CD1c-positive myeloid dendritic cell (primary cell): ENCODE data around the gene TNIK.
"Not testable (repeated sequence)": the region's sequence is repeated elsewhere in the genome, so short reads cannot be mapped to it uniquely, and the experiment has no call there.

Experiments
- DNase-seq: peaks from one replicate; pipeline ENCODE4 v3.0.0-alpha.2; 2016; ENCODE audit errors: extremely low spot score

Gene TNIK

DNA sequence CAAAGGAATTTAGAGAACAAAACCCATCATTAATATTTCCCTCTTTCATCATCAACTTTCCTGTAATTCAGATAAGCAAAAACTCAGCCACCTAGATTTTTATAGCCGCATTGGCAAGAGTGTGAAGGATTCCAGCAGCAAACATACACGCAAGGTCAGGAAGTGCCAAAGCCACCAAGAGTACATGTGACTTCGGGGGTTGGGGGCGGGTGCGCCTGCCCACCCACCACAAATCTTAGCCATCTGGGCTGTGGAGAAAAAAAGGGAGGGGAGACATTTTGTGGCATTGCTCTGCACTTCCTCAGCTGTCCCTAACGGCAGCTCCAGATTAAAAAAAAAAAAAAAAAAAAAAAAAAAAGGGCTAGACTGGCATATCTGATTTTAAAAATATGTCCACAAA is 148.4 kb downstream of the TNIK start:
- DNase-seq: no peak

DNA sequence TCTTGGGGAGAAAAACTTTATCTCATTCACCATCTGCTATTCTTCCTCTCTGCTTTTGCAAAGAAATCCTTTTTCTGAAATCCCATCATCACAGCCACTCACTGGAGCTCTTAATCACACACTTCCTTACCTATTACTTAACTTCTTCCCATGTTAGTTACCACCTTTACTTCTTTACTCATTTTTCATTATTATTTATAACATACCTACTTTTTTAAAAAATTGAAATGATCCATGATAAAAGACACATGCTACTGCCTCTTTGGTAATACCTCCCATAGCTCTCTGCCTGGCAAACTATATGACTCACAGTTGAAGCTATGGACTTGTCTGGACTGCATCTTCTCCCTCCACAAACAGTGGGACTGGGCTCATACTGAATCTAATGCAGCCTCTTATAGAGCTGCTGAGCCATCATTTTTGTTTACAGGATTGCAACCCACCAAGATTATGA is 150.3 kb downstream of the TNIK start:
- no peak for DNase-seq

DNA sequence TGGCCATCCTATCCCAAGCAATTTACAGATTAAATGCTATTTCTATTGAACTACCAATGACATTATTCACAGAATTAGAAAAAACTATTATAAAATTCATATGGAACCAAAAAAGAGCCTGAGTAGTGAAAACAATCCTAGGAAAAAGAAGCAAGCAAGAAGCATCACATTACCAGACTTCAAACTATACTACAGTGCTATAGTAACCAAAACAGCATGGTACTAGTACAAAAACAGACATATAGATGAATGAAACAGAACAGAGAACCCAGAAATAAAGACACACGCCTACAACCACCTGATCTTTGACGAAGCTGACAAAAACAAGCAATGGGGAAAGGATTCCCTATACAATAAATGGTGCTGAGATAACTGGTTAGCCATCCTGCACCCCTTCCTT is 152.2 kb downstream of the TNIK start:
- no peak for DNase-seq

DNA sequence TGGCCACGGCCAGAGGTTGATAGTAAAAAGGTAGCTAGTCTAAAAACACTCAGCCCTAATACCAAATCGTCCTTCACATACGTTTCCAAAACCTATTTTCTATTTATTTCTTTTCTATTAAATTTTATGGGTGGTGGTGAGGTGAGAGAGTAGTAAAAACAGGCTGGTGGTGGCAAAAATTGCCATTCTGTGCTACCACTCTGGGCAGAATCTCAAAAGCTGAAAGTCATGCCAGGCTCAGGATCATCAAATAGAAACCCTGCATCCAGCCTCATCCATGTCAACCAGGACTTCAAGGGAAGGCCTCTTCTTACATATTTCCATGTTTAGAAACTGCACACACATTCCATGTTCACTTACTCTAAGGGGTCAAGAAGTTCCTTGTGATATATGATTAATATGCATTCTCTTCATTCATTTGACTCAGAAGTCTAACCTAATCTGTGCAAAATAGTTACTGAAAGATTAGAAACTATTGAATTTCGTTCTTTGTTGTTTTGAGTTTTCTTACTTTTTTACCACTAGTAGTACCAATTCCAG is 153.1 kb downstream of the TNIK start:
- no peak for DNase-seq

DNA sequence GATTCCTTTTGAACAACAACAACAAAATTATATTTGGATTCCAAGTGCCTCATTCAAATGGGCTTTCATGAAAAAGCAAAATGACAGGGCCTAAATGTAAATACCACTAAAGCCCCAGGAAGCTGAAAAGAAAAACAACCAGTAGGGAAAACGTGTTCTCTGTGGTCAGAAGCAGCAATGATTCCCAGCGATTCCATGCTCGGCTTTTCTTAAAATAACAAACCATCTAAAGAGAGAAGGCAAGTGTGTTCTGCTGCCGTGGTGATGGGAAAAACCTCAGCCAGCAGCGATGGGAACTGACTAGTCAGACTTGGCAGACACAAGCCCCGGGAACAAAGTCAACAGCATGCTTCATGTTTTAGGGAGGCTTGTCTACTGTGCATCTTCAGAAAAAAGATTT is 153.6 kb downstream of the TNIK start:
- DNase-seq: no peak

DNA sequence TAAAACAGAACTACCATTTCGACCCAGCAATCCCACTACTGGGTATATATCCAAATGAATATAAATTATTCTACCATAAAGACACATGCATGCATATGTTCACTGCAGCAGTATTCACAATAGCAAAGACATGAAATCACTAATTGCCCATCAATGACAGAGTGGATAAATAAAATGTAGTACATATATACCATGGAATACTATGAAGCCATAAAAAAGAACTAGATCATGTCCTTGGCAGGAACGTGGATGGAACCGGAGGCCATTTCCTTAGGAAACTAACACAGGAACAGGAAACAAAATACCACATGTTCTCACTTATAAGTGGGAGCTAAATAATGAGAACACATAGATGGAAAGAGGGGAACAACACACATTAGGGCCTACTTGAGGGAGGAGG is 154.4 kb downstream of the TNIK start:
- not testable (repeated sequence) for DNase-seq

DNA sequence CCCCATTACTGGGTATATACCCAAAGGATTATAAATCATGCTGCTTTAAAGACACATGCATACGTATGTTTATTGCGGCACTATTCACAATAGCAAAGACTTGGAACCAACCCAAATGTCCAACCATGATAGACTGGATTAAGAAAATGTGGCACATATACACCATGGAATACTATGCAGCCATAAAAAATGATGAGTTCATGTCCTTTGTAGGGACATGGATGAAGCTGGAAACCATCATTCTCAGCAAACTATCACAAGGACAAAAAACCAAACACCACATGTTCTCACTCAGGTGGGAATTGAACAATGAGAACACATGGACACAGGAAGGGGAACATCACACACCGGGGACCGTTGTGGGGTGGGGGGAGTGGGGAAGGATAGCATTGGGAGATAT is 155.7 kb downstream of the TNIK start:
- DNase-seq: not testable (repeated sequence)

DNA sequence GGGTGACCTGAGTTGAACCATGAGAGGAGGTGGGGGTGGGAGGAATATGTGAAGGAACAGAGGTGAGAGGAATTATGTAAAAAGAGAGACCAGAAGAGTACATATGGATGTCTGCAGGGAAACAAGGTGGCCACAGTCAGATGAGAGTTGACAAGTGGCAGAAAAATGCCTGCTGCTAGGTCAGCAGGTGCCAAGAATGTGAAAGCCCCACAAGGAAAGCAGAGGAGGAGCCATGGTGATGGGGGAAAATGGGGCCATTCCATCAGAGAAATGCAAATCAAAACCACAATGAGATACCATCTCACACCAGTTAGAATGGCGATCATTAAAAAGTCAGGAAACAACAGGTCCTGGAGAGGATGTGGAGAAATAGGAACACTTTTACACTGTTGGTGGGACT is 156.2 kb downstream of the TNIK start:
- DNase-seq: not testable (repeated sequence)

DNA sequence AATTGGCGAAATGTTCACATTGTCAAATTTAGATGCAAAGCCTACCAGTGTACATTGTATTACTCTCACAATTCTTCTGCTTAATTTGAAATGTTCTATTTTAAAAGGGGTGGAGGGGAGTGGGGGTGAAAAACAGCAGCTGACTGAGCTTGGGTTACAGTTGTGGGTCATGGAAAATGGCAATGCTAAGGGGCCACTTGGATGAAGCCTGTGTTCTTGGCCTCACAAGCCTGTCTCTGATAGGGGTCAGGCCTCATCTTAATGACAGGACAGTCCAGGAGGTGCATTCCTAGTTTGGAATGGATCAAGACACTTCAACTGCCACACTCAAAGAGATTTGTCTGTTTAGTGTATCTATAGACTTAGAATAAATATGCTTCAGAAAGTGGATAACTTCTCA is 158.2 kb downstream of the TNIK start:
- DNase-seq: no peak

DNA sequence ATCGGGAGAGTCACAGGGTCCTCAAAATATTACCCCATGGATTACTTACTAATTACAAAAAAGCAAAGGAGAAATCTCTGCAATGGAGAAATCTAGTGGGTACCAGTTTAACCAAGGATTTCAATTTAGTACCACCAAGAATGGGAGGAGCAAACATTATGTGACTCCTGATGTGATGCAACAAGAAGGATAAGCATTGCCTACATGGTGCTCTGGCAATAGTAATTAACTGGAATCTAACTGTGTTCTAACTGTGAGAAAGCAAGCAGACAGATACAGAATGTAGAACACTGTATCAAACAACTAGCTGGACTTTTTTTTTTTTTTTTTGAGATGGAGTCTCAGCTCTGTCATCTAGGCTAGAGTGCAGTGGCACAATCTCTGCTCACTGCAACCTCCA is 159.2 kb downstream of the TNIK start:
- DNase-seq: no peak

DNA sequence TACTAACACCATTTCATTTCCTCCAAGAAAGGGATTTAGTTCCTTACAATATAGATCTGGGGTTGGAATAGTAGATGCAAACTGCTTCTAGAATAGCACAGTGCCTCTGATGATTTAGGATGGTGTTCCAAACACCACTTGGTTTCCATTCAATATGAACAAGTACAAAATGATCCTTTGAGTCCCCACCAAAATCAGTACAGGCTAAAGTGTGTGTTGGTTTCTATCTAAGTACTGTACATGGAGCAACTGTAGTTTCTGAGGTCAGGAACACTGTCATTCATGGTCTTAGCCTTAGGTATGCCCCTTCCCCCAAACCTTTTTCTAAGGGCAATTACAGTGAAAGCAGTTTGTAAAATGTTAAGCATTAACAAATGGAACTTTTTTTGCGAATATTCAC is 162.3 kb downstream of the TNIK start:
- DNase-seq: no peak

DNA sequence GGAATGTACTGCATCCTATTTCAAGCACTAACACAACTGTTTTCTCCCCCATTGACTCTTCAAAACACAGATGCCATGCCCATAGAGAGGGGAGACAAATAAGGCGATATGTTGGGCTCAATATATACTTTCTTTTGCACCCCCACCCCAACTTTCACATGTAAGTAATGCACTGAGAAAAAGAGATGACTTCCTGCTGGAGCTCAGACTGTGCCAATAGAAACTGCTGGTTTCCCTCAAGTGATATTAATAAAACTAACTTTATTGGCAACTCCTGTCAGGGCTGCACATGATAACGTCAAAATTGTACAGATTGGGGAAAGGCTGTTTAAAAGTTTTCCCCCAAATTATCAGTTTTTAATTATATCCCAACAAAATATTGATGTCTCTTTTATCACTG is 163.0 kb downstream of the TNIK start:
- DNase-seq: no peak

DNA sequence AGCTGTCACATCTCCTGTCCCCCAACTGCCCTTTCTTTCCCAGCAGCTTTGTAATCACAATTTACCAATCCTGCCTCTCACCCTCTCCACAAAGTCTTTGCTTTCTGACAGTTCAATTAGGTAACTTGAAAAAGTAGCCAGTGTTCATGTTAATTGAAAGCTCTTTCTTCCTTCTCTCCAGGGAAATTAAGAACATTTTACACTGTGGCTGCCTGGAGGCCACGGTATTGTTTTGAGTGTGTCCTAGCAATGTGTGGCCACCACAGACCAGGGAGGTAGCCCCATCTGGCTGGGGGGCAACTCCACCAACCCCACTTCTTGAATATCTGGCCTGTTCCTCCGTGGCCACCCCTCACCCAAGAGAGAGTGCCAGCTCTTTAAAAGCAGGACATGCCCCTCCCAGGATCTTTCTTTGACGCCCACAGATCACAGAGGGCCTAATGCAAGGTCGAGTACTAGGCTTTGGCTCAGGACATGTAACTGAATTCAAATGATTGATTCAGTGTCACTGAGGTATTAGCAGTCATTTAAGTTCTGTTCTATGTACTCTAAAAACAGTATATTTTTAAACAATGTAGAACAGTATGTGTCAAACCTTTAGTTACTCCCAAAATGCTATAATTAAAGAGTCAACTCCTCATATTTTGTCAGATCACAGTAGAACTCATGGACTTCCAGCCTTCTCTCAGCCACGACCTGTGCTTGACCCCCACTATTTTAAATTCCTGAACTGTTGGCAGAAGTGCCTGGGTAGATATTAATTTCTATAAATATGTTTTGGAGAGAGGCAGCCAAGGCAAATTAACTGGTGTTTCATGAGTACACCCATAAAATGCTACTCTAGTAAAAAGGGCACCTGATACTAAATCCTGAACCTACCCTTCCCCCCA is 164.5 kb downstream of the TNIK start:
- DNase-seq: no peak

DNA sequence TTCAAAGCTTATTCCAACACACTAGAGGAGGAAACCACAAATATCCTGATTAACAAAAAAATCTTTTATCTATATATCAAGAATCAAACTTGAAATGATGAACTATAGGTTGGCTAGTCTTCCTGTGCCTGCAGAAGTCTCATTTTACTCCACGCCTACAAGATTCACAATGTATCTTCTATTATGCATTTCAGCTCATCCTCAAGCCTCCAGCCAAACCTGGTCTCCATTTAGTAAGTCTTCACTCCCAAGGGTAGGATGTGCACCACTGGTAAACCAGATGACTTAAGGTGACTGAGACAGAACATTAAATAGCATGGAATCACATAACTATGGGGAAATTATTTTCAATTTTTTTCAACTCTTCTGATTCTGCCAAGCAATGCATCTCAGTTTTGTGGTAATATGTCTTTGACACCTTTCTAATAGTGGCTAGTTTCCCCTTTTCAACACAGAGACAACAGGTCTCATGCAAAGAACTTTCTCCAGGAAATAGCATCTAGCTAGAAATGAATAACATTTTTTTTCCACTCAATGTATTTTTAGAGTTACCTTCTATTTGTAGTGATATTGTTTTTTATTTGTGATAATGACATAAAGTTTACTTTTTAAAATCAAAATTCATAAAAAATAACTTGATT is 166.9 kb downstream of the TNIK start:
- DNase-seq: no peak

DNA sequence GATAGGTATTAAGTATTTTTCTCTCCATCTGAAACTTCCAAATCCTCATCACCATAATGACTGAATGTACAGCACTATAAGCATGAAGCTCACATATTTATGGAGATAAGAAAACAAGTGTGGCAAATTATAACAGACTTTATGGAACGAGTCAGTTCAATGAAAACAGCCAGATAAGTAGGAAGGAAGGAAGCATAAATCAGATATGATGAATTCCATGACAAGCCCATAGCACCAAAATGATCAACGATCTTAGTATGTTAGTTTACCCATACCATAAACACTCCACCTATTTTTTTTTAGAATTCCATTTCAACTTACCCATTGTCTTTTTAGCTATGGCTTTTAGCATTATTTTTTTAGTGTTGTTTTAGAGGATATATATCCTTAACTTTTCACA is 169.5 kb downstream of the TNIK start:
- DNase-seq: no peak

DNA sequence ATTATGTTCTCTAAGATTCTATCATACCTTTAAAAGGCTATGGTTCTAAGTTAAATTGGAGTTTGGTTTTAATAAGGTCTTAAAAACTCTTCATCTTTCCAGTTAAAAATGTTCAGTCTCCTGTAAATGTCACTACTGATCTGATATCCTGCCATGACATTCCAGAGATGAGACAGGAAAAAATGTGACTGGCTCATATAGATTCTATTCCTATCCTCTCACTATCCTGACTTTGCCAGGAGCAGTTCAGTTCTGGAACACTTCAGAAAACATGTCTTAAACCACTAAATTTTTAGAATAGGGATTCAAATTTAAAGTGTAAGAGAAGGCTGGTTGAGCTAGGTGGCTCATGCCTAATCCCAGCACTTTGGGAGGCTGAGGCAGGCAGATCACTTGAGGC is 170.9 kb downstream of the TNIK start:
- no peak for DNase-seq

DNA sequence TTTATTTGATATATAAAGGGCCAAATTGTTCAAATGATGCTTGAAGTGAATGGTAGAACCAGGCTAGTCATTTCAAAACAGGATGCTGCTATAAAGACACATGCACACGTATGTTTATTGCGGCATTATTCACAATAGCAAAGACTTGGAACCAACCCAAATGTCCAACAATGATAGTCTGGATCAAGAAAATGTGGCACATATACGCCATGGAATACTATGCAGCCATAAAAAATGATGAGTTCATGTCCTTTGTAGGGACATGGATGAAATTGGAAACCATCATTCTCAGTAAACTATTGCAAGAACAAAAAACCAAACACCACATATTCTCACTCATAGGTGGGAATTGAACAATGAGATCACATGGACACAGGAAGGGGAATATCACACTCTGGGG is 172.4 kb downstream of the TNIK start:
- not testable (repeated sequence) for DNase-seq

DNA sequence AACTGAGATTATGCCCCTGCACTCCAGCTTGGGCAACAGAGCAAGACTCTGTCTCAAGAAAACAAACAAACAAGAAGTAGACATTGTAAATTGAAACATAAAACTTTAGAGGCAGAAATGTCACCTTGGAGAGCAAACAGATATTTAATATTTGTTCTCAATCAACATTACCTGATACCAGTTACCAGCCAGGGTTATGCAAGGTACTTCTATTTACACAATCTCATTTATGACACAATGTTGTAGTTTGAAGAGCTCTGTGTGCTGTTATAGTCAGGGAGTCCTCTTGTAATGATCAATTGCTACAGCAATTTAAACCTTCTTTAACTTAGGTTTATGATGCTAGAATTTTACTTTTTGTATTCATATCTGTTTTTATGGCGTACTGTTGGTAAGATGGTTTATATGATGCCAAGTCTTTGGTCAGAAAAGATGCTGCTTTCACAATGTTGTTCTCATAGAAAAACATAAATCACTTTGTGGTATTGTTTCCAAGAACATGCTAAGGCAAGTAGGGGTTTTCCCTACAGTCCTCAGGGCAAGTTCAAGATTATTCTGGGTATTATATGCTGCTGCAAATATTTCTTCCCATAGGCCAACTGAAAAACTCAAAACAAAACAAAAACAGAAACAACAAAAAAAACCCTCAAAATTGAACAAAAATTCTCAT is 173.5 kb downstream of the TNIK start:
- DNase-seq: no peak

DNA sequence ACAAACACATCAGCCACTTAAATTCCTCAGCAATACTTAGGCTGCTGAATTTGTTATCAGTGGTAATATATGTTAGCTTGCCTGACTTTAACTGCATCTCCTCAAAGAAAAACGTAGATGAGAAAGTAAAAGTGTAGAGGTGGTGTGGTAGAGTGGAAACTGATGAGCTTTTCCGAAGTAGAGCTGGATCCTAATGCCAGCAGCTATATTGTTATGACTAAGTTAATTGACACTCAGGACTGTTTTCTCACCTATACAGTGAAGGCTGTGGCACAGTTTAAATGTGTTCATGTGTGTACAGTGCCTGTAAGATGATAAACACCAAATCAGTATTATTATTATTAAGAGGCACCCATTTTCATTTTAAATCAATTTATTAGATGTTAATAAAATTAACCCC is 174.9 kb downstream of the TNIK start:
- no peak for DNase-seq

DNA sequence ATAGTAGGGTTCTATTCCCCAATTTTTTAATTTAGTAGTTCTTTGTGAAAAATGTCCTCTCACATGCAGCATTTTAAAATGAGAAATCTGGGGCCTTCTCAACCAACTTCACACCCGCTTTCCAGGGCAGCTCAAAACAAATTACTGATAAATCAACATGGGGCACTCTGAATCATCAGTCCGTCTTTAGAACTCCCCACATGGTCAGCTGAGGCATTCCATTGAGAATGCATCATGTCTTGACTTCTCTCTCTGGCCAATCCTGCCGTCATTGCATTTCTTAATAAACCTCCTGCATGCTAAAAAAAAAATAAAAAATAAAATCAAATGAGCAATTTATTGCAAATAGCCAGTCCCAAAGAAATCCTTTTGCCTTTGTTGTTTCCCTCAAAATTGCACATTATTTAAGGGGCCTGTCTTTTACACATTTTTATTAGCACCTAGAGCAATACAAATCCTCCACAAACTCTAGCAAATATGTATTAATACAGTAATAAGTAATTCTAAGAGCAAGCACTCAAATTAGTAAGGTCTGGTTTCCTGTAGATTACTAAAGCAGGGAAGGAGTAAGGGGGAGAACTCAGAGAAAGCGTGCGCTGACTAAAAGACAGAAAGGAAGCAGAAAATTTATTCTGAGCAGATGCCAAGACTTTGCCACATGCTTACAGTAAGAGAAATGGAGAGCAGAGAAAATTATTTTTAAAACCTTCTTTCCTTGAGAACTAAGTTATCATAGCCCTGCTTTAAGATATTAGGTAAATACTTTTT is 175.7 kb downstream of the TNIK start:
- DNase-seq: no peak

DNA sequence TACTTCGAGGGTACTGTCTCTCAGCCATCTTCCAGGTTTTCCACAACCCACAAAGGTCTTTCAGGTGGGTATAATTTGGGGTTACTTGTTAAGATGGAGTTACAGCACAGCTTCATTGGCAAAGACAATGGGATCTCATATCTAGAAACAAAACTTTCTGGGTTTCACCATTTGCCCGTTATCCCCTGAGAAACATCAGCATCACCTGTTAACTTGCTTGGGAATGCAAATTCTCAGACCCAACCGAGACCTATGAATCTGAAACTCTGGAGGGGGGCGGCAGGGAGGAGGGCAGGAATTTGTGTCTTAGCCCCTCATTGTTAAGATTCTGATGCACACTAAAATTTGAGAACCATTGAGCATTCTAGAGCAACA is 176.4 kb downstream of the TNIK start:
- no peak for DNase-seq
